Omental fat pad (tissue), 4 donors: ENCODE results near the gene PFDN6. TPM values are rescaled to one million over a fixed set of nuclear protein-coding genes. Genes with fewer than 3 reads are reported as not detected.

Experiments
- ATAC-seq: fragments of 150-250 bp; one replicate; pipeline ENCODE4 v1.9.1; 2016; ENCODE audit warnings: mild to moderate bottlenecking, moderate library complexity; ENCODE audit not compliant: low FRiP score
- DNase-seq: peaks from one replicate; pipeline ENCODE4 v3.0.0-alpha.2; 2019; ENCODE audit warnings: low spot score
- total RNA-seq, 4 donors: library from RNA; depleted of rRNA; stranded (reverse); fragments of >200 nt; gene quantifications; one replicate each; pipeline ENCODE4 v1.1.0, GENCODE V29; 2016
- TF ChIP-seq, protein P1 (sequence below), 3 donors: fragments of 450-650 bp; IDR thresholded peaks; one replicate each; pipeline ENCODE4 v1.5.1; 2016 to 2017; ENCODE audit warnings: antibody characterized with exemption in 3 of 3, mild to moderate bottlenecking in 3 of 3, moderate library complexity in 2 of 3

Gene PFDN6
- total RNA-seq, 4 donors from 2014 or later, result 16.0 to 30.8 (median 23.1) TPM

DNA sequence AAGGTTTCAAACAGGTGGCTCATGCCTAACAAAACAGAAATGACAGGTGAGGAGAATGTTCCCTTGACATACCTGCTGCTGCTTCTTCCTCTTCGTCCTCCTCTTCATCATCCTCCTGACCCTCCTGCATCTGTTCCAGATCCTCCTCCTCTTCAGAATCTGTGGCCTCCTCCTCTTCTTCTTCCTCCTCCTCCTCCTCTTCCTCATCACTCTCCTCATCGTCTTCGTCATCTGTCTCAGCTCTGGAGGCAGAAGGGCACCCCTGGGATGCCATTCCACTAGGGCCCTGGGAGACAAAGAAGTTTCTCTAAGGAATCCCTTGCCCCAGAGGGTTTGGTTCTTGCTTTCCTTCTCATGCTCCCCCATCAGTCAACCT, 30.5 kb downstream of the PFDN6 start:
- ATAC-seq (no peak), DNase-seq (no peak)
- TF ChIP-seq, protein P1, sequence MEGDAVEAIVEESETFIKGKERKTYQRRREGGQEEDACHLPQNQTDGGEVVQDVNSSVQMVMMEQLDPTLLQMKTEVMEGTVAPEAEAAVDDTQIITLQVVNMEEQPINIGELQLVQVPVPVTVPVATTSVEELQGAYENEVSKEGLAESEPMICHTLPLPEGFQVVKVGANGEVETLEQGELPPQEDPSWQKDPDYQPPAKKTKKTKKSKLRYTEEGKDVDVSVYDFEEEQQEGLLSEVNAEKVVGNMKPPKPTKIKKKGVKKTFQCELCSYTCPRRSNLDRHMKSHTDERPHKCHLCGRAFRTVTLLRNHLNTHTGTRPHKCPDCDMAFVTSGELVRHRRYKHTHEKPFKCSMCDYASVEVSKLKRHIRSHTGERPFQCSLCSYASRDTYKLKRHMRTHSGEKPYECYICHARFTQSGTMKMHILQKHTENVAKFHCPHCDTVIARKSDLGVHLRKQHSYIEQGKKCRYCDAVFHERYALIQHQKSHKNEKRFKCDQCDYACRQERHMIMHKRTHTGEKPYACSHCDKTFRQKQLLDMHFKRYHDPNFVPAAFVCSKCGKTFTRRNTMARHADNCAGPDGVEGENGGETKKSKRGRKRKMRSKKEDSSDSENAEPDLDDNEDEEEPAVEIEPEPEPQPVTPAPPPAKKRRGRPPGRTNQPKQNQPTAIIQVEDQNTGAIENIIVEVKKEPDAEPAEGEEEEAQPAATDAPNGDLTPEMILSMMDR (IDR thresholded peaks at IDR 0.05), result no peak

DNA sequence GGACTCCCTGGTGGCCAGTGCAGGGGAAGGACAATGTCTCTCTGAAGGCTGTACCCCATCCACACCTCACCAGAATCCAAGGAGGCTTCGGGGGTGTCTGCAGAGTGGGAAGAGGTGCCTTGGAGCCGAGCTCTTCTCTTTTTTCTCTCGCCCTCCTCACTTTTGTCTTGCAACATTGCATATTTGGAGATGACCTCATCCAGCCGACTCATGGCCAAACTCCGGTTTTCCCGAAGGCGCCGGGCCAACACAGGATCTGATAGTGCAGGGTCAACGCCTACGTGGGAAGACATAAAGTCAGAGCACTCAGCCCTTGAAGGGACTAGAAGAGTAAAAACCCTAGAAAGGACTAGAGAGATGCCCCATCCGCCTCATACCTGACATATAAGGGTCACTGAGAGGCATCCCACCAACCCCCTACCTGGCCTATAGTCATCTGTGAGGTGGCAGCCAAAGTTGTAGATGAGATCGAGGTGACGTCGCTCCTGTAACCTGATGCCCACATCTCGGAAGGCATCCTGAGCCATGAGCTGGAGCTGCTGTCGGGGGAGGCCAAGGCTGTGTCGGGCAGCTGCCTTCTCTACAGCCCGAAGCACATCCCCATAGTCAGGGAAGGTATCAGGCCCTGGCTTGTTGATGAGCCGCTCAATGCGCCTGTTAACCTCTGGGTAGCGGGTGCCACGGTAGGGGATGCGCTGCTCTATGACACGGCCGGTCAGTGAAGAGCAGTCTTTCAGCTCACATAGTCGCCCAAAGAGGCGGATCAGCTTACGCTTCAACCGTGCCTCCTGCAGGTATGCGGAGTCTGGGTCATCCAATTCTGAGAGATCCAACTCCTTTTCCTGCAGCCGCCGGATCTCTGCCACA, 31.1 kb downstream of the PFDN6 start:
- peak; percentile 60 for DNase-seq

DNA sequence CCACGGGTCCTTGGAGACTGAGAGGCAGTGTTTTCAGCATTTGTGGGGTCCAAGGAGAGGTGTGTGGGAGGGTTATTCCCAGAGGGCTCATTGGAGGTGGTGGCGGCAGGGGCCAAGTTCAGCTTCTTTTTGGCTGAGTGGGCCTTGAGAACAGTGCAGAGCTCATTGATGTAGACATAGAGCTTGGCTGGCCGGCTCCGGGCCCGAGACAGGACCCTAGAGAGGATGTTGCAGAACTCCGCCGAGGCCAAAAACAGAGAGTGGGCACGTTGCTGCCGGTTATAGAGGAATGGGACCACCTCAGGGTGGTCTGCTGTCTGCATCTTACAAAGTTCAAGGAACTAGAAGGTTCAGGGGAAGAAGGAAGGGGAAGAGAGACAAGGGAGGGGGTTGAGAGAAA, 31.8 kb downstream of the PFDN6 start:
- DNase-seq (no peak), ATAC-seq (no peak)
- TF ChIP-seq, protein P1 (IDR thresholded peaks at IDR 0.05), result no peak

More for the DNA sequence above, 31.1 kb downstream of the PFDN6 start:
- peak; percentile 31 for ATAC-seq
- TF ChIP-seq, protein P1 (IDR thresholded peaks at IDR 0.05), result no peak

DNA sequence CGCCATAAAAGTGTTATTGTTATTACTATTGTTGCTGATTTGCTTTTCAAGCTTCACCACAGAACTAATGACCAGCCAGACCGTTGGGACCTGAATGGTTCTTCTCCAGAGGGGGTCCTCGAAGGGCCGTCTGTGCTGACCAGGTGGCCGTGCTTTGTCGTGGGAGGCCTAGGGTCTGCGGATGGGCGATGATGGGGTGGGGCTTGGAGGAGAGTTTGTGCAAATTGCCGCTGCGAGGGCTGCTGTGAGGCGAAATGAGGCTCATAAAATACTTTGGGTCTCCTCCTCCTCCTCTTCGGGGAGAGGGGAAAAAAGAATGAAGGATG, 34.2 kb downstream of the PFDN6 start:
- DNase-seq (no peak), ATAC-seq (no peak)
- TF ChIP-seq, protein P1 (IDR thresholded peaks at IDR 0.05), result no peak

DNA sequence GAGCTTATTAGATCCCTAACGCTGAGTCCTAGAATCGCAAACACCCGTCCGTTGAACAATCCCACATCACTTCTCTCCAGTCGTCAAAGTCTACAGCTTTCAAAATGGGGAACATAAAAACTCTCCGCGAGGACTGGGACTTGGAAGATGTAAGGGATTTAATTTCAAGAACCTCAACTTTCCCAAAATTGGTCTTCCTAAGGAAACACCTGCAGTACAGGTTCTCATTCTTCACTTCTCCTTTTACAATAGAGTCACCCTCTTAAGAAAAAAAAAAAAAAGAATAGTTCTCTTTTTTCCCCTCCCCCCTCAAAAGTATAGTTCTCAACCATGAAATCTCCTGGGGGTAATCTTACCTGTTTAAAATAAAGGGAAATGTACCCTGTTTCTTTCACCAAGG, 34.7 kb downstream of the PFDN6 start:
- no peak for ATAC-seq
- TF ChIP-seq, protein P1 (IDR thresholded peaks at IDR 0.05), result no peak
- no peak for DNase-seq

DNA sequence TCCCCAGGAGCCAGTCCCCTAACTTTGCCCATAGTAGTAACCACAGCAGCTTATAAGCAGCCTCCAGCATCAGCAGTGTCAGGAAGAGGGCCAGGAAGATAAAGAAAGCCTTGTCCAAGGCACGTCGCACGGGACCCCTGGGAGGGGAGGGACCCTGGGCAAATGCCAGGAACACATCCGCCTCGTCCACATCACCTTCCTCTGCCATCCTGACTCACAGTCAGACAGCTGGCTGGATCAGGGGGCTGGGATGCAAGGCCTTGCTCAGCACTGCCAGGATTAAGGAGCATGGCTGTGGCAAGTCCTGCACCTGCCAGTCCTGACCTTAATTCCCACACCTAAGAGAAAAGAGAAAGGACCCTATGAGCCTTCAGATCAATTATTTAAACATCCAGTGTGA, 39.7 kb downstream of the PFDN6 start:
- TF ChIP-seq, protein P1 (IDR thresholded peaks at IDR 0.05), result no peak
- ATAC-seq (no peak), DNase-seq (no peak)

DNA sequence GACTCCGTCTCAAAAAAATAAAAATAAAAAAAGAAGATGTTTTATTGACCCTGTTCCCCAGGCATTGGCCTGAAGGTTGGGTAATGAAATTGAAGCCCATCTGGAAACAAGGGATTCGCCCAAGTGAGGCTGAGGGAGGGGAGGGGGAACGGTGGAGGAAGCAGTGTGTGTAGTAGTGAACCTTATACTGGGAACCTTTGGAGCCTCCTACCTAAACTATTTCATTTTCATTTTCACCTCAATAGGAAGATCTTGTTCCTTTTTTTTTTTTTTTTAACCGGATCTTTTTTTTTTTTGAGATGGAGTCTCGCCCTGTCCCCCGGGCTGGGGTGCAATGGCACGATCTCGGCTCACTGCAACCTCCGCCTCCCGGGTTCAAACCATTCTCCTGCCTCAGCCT, 41.3 kb downstream of the PFDN6 start:
- ATAC-seq (no peak), DNase-seq (no peak)
- TF ChIP-seq, protein P1 (IDR thresholded peaks at IDR 0.05), result no peak
